HG02885 (cell line): ENCODE measurements around the gene SPTLC1.

ENCODE experiments used
- ATAC-seq: cut with Tn5 transposase; IDR thresholded peaks from one replicate; pipeline ENCODE4 v1.9.1; 2021; ENCODE audit warnings: mild to moderate bottlenecking; ENCODE audit not compliant: unreplicated experiment, poor library complexity

The SPTLC1 gene

DNA sequence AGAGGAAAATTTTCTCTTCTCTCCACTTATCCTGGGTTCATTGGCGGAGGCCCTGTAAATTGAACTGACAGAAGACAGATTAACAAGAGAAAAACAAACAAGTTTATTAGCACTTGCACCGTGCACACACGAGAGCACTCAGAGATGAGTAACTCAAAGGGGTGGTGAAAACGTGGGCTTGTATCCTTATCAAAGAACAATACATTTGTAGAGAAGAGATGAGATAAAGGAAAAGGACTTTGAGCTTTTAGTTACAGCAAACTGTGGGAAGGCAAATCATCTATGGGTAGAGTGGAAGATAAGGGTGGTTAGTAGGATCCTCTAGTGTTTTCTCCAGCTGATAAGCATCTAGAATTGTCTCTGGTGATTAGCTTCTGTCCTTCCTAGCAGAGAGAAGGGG lies 120.8 kb downstream of the SPTLC1 start:
- no peak for ATAC-seq

DNA sequence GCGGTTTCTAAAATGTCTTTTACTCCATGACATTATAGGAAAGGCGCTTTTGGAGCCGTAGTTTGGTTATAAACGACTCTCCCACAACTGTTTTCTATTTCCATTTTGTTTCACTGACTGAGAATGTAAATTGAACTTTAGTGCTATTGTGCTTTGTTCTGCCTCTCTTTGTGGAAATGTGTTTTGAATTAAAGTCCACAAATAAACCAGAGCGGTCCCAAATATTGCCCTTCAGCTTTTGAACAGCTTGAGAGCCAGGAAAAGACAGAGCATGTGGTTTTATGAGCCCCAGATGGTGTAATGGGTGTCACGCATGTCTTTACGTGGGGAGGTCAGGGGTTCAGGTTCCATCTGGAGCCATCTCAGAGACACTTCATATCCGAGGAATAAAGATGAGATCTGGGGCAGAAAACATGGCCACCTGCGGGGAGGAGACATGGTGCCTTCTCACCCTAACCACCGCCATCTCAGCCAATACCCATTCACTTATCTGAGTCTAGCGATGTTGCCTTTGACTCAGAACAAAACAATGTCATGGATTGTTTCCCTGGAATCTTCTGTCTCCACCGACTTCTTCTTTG lies 122.7 kb downstream of the SPTLC1 start:
- no peak for ATAC-seq

DNA sequence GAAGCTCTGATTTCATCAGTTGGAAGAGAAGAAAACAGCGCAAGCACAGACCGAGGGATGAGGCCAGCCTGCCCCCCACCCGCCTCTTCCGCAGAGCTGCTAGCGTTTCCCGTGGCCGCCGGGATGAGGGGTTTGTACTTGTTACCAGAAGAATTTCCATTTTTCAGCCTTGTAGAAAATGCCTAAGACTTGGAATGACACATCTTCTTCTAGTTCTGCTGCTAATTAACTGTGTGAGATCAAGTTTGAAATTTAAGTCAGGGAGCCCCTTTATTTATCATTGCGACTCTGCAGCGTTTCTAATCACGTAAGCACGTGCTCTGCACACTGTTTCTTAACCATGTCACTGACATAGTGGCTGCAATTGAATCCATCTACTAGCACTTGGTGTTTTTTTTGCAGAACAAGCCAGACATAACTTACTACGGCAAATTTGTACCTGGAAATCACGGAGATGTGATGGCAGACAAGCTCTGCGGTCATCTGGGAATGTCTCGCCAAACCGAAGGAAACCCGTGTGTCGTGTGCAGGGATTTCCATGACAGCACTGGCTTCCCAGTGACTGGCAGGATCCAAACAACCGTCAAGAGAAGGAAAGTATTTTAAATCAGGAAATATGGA lies 123.4 kb downstream of the SPTLC1 start:
- ATAC-seq: no peak

DNA sequence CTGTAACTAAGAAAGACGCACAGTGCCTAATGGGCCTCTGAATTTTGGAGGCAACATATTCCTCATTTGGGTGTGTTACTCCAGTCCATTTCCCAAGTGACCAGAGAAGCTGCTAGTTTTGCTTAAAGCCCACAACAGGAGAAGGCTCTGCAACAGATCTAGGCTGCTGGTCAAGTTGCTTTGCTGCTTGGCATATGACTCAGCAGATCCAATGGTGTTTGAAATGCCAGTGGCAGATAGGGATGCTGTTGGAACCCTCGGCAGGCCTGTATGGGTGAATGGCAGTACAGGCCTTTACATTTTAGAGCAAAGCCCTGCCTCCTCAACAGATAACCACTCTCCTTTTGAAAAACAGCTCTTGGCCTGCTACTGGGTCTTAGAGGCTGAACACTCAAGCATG lies 129.0 kb downstream of the SPTLC1 start:
- ATAC-seq: no peak

DNA sequence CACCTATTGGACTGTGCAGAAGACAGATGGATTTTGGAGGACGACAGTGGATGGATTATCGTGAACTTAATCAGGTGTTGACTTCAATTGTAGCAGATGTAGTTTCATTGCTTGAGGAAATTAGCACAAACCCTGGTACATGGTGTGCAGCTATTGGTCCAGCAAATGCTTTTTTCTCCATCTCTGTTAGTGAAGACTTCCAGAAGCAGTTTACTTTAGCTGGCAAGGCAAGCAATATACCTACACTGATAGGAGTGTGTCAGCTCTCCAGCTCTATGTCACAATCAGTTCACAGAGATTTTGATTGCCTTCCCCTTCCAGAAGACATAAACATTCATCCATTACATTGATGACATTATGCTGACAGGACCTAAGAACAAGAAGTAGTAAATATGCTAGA lies 129.5 kb downstream of the SPTLC1 start:
- no peak for ATAC-seq
